Liver (tissue), 3 donors: ENCODE measurements around the gene ENC1.

Source experiments
- GABPA ChIP-seq, 2 donors: IDR thresholded peaks in 1 of 2; conservative IDR thresholded peaks in 1 of 2; 2 replicates each; pipeline ENCODE4 v1.6.1; 2016; ENCODE audit warnings: antibody characterized with exemption in 2 of 2, mild to moderate bottlenecking in 1 of 2, moderate library complexity in 1 of 2
- HNF4A ChIP-seq, 2 donors: conservative IDR thresholded peaks; 2 replicates each; pipeline ENCODE4 v1.6.1; 2016; ENCODE audit warnings: antibody characterized with exemption in 2 of 2, mild to moderate bottlenecking in 2 of 2
- HNF4G ChIP-seq: IDR thresholded peaks from 2 replicates; pipeline ENCODE4 v1.6.1; 2016; ENCODE audit warnings: antibody characterized with exemption
- JUND ChIP-seq, 2 donors: IDR thresholded peaks; 2 replicates each; pipeline ENCODE4 v1.6.1; 2016; ENCODE audit warnings: antibody characterized with exemption in 2 of 2
- RAD21 ChIP-seq, 2 donors: IDR thresholded peaks; 2 replicates each; pipeline ENCODE4 v1.6.1; 2016; ENCODE audit warnings: antibody characterized with exemption in 2 of 2, mild to moderate bottlenecking in 2 of 2
- RXRA ChIP-seq, 2 donors: IDR thresholded peaks; 2 replicates each; pipeline ENCODE4 v1.6.1; 2017 to 2018; ENCODE audit warnings: antibody characterized with exemption in 2 of 2, mild to moderate bottlenecking in 1 of 2
- SP1 ChIP-seq: IDR thresholded peaks from 2 replicates; pipeline ENCODE4 v1.6.1; 2018; ENCODE audit warnings: antibody characterized with exemption, mild to moderate bottlenecking
- TAF1 ChIP-seq: conservative IDR thresholded peaks from 2 replicates; pipeline ENCODE4 v1.6.1; 2016; ENCODE audit warnings: antibody characterized with exemption, mild to moderate bottlenecking
- YY1 ChIP-seq: IDR thresholded peaks from 2 replicates; pipeline ENCODE4 v1.6.1; 2016; ENCODE audit warnings: antibody characterized with exemption, mild to moderate bottlenecking
- TF ChIP-seq, protein P1 (sequence below): fragments of 150-350 bp; IDR thresholded peaks from 2 replicates; pipeline ENCODE4 v1.5.1; 2017; ENCODE audit warnings: improper control_type of control experiment, low read depth, low read length; ENCODE audit not compliant: missing input control
- TF ChIP-seq, protein P2 (sequence below): IDR thresholded peaks from 2 replicates; pipeline ENCODE4 v1.6.1; 2016; ENCODE audit warnings: antibody characterized with exemption
- TF ChIP-seq, protein P3 (sequence below): IDR thresholded peaks from 2 replicates; pipeline ENCODE4 v1.6.1; 2016; ENCODE audit warnings: antibody characterized with exemption, mild to moderate bottlenecking
- TF ChIP-seq, protein P4 (sequence below): IDR thresholded peaks from 2 replicates; pipeline ENCODE4 v1.6.1; 2016; ENCODE audit warnings: antibody characterized with exemption
- TF ChIP-seq, protein P5 (sequence below): IDR thresholded peaks from 2 replicates; pipeline ENCODE4 v1.6.1; 2016; ENCODE audit warnings: antibody characterized with exemption
- donor health status: healthy.
- donor health status: healthy.

DNA sequence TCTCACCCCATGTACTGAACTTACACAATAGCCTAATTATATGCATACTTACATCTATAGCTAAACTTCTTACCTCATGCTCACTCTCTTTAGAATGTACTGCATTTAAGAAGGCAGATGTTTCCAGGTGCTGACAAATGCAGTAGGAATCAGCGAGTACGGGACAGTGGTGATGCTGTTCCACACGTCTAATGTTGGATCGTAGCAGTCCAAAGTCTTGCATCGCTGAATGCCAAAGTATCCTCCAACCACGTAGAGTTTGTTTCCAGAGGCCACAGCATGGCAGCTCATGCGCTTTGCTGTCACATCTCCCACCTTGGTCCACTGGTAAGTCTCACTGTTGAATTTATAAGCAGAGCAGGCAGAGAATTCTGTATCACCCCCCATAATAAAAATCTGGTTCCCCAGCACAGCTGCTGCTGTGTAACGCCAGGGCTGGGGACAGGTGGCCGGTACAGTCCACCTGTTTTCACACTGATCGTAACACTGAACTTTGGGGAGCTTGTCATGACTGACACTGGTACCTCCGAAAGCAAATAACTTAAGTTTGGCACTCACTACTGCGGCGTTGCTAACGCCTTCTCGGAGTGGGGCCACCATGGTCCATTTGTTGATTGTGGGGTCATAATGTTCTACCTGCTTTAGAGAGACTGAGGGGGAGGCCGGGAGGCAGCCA lies 5.8 kb downstream of the ENC1 start:
- TF ChIP-seq, protein P1, sequence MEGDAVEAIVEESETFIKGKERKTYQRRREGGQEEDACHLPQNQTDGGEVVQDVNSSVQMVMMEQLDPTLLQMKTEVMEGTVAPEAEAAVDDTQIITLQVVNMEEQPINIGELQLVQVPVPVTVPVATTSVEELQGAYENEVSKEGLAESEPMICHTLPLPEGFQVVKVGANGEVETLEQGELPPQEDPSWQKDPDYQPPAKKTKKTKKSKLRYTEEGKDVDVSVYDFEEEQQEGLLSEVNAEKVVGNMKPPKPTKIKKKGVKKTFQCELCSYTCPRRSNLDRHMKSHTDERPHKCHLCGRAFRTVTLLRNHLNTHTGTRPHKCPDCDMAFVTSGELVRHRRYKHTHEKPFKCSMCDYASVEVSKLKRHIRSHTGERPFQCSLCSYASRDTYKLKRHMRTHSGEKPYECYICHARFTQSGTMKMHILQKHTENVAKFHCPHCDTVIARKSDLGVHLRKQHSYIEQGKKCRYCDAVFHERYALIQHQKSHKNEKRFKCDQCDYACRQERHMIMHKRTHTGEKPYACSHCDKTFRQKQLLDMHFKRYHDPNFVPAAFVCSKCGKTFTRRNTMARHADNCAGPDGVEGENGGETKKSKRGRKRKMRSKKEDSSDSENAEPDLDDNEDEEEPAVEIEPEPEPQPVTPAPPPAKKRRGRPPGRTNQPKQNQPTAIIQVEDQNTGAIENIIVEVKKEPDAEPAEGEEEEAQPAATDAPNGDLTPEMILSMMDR, result no peak
- no peak for TF ChIP-seq YY1
- TF ChIP-seq, protein P2, sequence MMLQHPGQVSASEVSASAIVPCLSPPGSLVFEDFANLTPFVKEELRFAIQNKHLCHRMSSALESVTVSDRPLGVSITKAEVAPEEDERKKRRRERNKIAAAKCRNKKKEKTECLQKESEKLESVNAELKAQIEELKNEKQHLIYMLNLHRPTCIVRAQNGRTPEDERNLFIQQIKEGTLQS, result no peak
- no peak for TF ChIP-seq HNF4G
- TF ChIP-seq RAD21 (IDR thresholded peaks at IDR 0.05), result no peak
- TF ChIP-seq TAF1, result no peak
- TF ChIP-seq, protein P3, sequence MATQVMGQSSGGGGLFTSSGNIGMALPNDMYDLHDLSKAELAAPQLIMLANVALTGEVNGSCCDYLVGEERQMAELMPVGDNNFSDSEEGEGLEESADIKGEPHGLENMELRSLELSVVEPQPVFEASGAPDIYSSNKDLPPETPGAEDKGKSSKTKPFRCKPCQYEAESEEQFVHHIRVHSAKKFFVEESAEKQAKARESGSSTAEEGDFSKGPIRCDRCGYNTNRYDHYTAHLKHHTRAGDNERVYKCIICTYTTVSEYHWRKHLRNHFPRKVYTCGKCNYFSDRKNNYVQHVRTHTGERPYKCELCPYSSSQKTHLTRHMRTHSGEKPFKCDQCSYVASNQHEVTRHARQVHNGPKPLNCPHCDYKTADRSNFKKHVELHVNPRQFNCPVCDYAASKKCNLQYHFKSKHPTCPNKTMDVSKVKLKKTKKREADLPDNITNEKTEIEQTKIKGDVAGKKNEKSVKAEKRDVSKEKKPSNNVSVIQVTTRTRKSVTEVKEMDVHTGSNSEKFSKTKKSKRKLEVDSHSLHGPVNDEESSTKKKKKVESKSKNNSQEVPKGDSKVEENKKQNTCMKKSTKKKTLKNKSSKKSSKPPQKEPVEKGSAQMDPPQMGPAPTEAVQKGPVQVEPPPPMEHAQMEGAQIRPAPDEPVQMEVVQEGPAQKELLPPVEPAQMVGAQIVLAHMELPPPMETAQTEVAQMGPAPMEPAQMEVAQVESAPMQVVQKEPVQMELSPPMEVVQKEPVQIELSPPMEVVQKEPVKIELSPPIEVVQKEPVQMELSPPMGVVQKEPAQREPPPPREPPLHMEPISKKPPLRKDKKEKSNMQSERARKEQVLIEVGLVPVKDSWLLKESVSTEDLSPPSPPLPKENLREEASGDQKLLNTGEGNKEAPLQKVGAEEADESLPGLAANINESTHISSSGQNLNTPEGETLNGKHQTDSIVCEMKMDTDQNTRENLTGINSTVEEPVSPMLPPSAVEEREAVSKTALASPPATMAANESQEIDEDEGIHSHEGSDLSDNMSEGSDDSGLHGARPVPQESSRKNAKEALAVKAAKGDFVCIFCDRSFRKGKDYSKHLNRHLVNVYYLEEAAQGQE, result no peak
- TF ChIP-seq JUND (IDR thresholded peaks at IDR 0.05), result no peak
- TF ChIP-seq GABPA (IDR thresholded peaks at IDR 0.05 in 1 of 2, conservative IDR thresholded peaks at IDR 0.05 in 1 of 2), result no peak
- TF ChIP-seq, protein P4, sequence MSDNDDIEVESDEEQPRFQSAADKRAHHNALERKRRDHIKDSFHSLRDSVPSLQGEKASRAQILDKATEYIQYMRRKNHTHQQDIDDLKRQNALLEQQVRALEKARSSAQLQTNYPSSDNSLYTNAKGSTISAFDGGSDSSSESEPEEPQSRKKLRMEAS, result no peak
- TF ChIP-seq, protein P5, sequence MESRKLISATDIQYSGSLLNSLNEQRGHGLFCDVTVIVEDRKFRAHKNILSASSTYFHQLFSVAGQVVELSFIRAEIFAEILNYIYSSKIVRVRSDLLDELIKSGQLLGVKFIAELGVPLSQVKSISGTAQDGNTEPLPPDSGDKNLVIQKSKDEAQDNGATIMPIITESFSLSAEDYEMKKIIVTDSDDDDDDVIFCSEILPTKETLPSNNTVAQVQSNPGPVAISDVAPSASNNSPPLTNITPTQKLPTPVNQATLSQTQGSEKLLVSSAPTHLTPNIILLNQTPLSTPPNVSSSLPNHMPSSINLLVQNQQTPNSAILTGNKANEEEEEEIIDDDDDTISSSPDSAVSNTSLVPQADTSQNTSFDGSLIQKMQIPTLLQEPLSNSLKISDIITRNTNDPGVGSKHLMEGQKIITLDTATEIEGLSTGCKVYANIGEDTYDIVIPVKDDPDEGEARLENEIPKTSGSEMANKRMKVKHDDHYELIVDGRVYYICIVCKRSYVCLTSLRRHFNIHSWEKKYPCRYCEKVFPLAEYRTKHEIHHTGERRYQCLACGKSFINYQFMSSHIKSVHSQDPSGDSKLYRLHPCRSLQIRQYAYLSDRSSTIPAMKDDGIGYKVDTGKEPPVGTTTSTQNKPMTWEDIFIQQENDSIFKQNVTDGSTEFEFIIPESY, result no peak
- TF ChIP-seq RXRA (IDR thresholded peaks at IDR 0.05), result no peak
- TF ChIP-seq HNF4A (conservative IDR thresholded peaks at IDR 0.05), result no peak
- no peak for TF ChIP-seq SP1
